Measurements from ENCODE around the gene BTBD9. TPM values are rescaled to one million over a fixed set of nuclear protein-coding genes. Genes with fewer than 3 reads are reported as not detected.

The BTBD9 gene
- total and polyA plus RNA-seq, 9 of the 15 experiments (the other 6 are each of a cell fraction or from before 2014, with no cell fraction given): 0.08 to 1.6 (median 0.58) TPM

DNA sequence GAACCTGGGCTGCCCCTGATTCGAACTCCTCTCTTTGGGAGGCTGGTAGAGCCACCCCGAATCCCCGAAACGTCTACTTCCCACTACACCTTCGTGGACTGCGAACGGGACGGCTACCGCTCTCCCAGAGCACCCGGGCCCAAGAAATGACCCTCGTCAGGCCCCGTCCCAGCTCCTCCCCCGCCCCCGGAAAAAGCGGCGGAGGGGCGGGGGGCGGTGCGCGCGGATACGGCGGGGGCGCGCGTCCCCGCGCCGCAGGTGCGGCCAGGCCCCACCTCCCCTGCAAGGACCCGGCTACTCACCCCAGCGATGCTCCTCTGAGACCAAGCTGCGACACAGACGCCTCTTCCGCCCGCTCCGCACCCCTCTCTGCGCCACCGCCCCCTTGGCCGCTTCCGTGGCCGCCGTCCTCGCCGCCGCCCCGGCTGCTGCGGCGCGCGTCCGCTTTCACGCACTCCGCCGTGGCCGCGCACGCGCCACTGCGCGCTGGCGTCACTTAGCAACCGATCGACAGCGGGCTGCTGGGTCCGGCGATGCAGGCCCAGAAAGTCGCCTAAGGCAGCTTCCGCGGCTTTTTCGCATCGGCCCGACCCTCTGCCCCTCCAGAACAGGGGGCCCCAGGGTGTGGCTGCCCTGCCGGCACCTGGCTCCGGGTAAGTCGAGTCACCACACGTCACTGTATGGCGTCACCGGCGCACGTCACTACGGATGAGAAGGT is at the start of gene BTBD9 (continued):
- TF ChIP-seq, protein P1, sequence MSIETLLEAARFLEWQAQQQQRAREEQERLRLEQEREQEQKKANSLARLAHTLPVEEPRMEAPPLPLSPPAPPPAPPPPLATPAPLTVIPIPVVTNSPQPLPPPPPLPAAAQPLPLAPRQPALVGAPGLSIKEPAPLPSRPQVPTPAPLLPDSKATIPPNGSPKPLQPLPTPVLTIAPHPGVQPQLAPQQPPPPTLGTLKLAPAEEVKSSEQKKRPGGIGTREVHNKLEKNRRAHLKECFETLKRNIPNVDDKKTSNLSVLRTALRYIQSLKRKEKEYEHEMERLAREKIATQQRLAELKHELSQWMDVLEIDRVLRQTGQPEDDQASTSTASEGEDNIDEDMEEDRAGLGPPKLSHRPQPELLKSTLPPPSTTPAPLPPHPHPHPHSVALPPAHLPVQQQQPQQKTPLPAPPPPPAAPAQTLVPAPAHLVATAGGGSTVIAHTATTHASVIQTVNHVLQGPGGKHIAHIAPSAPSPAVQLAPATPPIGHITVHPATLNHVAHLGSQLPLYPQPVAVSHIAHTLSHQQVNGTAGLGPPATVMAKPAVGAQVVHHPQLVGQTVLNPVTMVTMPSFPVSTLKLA (conservative IDR thresholded peaks at IDR 0.05): 0 out of 4 replicates have a peak, but pooled peaks of 1 of the 2 experiments have one; percentile 26
- TF ChIP-seq ZC3H8 (IDR thresholded peaks at IDR 0.05) (no peak), ZZZ3 (IDR thresholded peaks at IDR 0.05) (no peak), NCOR1 (IDR thresholded peaks at IDR 0.05) (no peak), ZNF134 (CRISPR knock-in tag; conservative IDR thresholded peaks at IDR 0.05) (no peak), SIN3B (IDR thresholded peaks at IDR 0.05; ENCODE audit: low read depth) (no peak; the same call in 1 of the 2 replicates), CBX1 (IDR thresholded peaks at IDR 0.05; ENCODE audit: low read depth) (no peak), ZFPM2 (CRISPR knock-in tag; IDR thresholded peaks at IDR 0.05) (no peak), ZNF75A (CRISPR knock-in tag; IDR thresholded peaks at IDR 0.05) (no peak), MCM5 (IDR thresholded peaks at IDR 0.05; ENCODE audit: low read depth) (no peak), SP1 (CRISPR knock-in tag; IDR thresholded peaks at IDR 0.05) (no peak), DACH1 (IDR thresholded peaks at IDR 0.05; ENCODE audit: partially characterized antibody) (no peak), KLF16 (IDR thresholded peaks at IDR 0.05) (no peak), KAT2B (IDR thresholded peaks at IDR 0.05; ENCODE audit: low read depth, low read length) (no peak), RBBP5 (IDR thresholded peaks at IDR 0.05; ENCODE audit: borderline replicate concordance, insufficient read depth, low read length, poor library complexity, severe bottlenecking) (peak; percentile 90), BHLHE40 (IDR thresholded peaks at IDR 0.05; ENCODE audit: low read length) (no peak)
- TF ChIP-seq, protein P2, sequence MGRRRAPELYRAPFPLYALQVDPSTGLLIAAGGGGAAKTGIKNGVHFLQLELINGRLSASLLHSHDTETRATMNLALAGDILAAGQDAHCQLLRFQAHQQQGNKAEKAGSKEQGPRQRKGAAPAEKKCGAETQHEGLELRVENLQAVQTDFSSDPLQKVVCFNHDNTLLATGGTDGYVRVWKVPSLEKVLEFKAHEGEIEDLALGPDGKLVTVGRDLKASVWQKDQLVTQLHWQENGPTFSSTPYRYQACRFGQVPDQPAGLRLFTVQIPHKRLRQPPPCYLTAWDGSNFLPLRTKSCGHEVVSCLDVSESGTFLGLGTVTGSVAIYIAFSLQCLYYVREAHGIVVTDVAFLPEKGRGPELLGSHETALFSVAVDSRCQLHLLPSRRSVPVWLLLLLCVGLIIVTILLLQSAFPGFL (CRISPR knock-in tag; IDR thresholded peaks at IDR 0.05): no peak
- TF ChIP-seq, protein P3, sequence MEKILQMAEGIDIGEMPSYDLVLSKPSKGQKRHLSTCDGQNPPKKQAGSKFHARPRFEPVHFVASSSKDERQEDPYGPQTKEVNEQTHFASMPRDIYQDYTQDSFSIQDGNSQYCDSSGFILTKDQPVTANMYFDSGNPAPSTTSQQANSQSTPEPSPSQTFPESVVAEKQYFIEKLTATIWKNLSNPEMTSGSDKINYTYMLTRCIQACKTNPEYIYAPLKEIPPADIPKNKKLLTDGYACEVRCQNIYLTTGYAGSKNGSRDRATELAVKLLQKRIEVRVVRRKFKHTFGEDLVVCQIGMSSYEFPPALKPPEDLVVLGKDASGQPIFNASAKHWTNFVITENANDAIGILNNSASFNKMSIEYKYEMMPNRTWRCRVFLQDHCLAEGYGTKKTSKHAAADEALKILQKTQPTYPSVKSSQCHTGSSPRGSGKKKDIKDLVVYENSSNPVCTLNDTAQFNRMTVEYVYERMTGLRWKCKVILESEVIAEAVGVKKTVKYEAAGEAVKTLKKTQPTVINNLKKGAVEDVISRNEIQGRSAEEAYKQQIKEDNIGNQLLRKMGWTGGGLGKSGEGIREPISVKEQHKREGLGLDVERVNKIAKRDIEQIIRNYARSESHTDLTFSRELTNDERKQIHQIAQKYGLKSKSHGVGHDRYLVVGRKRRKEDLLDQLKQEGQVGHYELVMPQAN (IDR thresholded peaks at IDR 0.05; ENCODE audit: borderline replicate concordance): no peak
- TF ChIP-seq, protein P4, sequence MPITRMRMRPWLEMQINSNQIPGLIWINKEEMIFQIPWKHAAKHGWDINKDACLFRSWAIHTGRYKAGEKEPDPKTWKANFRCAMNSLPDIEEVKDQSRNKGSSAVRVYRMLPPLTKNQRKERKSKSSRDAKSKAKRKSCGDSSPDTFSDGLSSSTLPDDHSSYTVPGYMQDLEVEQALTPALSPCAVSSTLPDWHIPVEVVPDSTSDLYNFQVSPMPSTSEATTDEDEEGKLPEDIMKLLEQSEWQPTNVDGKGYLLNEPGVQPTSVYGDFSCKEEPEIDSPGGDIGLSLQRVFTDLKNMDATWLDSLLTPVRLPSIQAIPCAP (CRISPR knock-in tag; IDR thresholded peaks at IDR 0.05; ENCODE audit: borderline replicate concordance): no peak
- TF ChIP-seq, protein P5, sequence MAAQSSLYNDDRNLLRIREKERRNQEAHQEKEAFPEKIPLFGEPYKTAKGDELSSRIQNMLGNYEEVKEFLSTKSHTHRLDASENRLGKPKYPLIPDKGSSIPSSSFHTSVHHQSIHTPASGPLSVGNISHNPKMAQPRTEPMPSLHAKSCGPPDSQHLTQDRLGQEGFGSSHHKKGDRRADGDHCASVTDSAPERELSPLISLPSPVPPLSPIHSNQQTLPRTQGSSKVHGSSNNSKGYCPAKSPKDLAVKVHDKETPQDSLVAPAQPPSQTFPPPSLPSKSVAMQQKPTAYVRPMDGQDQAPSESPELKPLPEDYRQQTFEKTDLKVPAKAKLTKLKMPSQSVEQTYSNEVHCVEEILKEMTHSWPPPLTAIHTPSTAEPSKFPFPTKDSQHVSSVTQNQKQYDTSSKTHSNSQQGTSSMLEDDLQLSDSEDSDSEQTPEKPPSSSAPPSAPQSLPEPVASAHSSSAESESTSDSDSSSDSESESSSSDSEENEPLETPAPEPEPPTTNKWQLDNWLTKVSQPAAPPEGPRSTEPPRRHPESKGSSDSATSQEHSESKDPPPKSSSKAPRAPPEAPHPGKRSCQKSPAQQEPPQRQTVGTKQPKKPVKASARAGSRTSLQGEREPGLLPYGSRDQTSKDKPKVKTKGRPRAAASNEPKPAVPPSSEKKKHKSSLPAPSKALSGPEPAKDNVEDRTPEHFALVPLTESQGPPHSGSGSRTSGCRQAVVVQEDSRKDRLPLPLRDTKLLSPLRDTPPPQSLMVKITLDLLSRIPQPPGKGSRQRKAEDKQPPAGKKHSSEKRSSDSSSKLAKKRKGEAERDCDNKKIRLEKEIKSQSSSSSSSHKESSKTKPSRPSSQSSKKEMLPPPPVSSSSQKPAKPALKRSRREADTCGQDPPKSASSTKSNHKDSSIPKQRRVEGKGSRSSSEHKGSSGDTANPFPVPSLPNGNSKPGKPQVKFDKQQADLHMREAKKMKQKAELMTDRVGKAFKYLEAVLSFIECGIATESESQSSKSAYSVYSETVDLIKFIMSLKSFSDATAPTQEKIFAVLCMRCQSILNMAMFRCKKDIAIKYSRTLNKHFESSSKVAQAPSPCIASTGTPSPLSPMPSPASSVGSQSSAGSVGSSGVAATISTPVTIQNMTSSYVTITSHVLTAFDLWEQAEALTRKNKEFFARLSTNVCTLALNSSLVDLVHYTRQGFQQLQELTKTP (IDR thresholded peaks at IDR 0.05; ENCODE audit: low read depth in 1 of 2, partially characterized antibody in 2 of 2): no peak
